AG04450 (cell line): ENCODE data around the gene CAB39L. TPM values are rescaled to one million over a fixed set of nuclear protein-coding genes. Genes with fewer than 3 reads are reported as not detected.
A peak's percentile ranks its signal among the peaks of the same experiment; 100 is the strongest.
"Not testable (repeated sequence)": the region's sequence is repeated elsewhere in the genome, so short reads cannot be mapped to it uniquely, and the experiment has no call there.

Source experiments
- CTCF ChIA-PET: fragments of 300-600, 350-600 bp; formaldehyde crosslinking; extraction: SDS; loops from one replicate; lab custom pipeline; 2022; ENCODE audit warnings: antibody characterized with exemption, inconsistent platforms; lab: Charles Lee
- POLR2A ChIA-PET: fragments of 350-600 bp; formaldehyde crosslinking; extraction: SDS; loops from one replicate; lab custom pipeline; 2021; ENCODE audit warnings: antibody characterized with exemption, inconsistent platforms; lab: Yijun Ruan, JAX
- DNase-seq: peaks from one replicate; pipeline ENCODE4 v3.0.0-alpha.2; 2011; ENCODE audit warnings: low read depth, low spot score
- H3K27ac ChIP-seq: one replicate; pipeline ENCODE4 v1.5.1; 2012; ENCODE audit warnings: low read depth, low read length, control low read depth
- H3K27me3 ChIP-seq: one replicate; pipeline ENCODE4 v1.6.0; 2012; ENCODE audit warnings: low read length; ENCODE audit not compliant: control insufficient read depth, insufficient read depth
- H3K4me3 ChIP-seq: 2 replicates; pipeline ENCODE4 v1.5.1; 2011; ENCODE audit warnings: mild to moderate bottlenecking, low read depth, low read length, control low read depth
- H3K9me3 ChIP-seq: 2 replicates; pipeline ENCODE4 v1.5.1; 2012; ENCODE audit warnings: low read length; ENCODE audit not compliant: control insufficient read depth, insufficient read depth
- CTCF ChIP-seq: IDR thresholded peaks from 2 replicates; pipeline ENCODE4 v1.5.1; 2011; ENCODE audit warnings: low read depth, low read length, control low read depth, inconsistent platforms
- polyA plus RNA-seq: library from polyadenylated mRNA; depleted of rRNA; stranded (reverse); fragments of >200 nt; gene quantifications from 2 replicates; pipeline ENCODE4 v1.2.3, GENCODE V29; 2011

CAB39L gene
- polyA plus RNA-seq, 1 experiment: 26.3 TPM

GRCh38 chr13:49298903-49299605 is 144.8 kb downstream of the CAB39L start:
- ChIA-PET POLR2A (no interaction called here), CTCF (interaction anchor here (0.7 to 1.6 kb wide), 4 partner anchors 8 to 261 kb away, joined by 3 to 7 read pairs (median 4); no protein-coding TSS in a partner anchor)
- Histone ChIP-seq H3K27ac (peak overlapping the region; percentile 11), H3K4me3 (no peak overlapping the region), H3K9me3 (no peaks in the 10 kb centered on the region; the same call in 1 of the 2 replicates), H3K27me3 (no peaks in the 10 kb centered on the region)
- DNase-seq: no peak
- no peak for TF ChIP-seq CTCF

GRCh38 chr13:49298416-49298815 is 145.4 kb downstream of the CAB39L start:
- no peak for DNase-seq
- TF ChIP-seq CTCF: no peak
- H3K27ac ChIP-seq: no peak overlapping the region
- POLR2A ChIA-PET: no interaction called here
- CTCF ChIA-PET: interaction anchor here (0.7 to 1.3 kb wide), 3 partner anchors 8 to 138 kb away, joined by 3 to 7 read pairs (median 3); no protein-coding TSS in a partner anchor
- H3K9me3 ChIP-seq: no peaks in the 10 kb centered on the region; the same call in 1 of the 2 replicates
- H3K4me3 ChIP-seq: no peak overlapping the region
- no peaks in the 10 kb centered on the region for H3K27me3 ChIP-seq

GRCh38 chr13:49297338-49297737 is 146.5 kb downstream of the CAB39L start:
- POLR2A ChIA-PET: no interaction called here
- H3K4me3 ChIP-seq: no peak overlapping the region
- CTCF ChIA-PET: interaction anchor here (0.9 to 1.0 kb wide), 3 partner anchors 11 to 122 kb away, joined by 3 read pairs; no protein-coding TSS in a partner anchor
- no peak overlapping the region for H3K27ac ChIP-seq
- DNase-seq: no peak
- no peaks in the 10 kb centered on the region for H3K27me3 ChIP-seq
- no peak for TF ChIP-seq CTCF
- no peaks in the 10 kb centered on the region for H3K9me3 ChIP-seq

- Histone ChIP-seq H3K9me3 (no peaks in the 10 kb centered on the region), H3K4me3 (no peak overlapping the region), H3K27ac (no peak overlapping the region), H3K27me3 (no peaks in the 10 kb centered on the region)
- CTCF ChIA-PET: interaction anchor here (0.7 to 0.9 kb wide), 3 partner anchors 10 to 197 kb away, joined by 3 read pairs; no protein-coding TSS in a partner anchor
- POLR2A ChIA-PET: no interaction called here
- TF ChIP-seq CTCF: no peak
- DNase-seq: no peak
Observed at GRCh38 chr13:49296659-49297058, 147.2 kb downstream of the CAB39L start.

- DNase-seq: no peak
Observed at GRCh38 chr13:49295244-49295643, 148.6 kb downstream of the CAB39L start.

GRCh38 chr13:49294723-49295122 is 149.1 kb downstream of the CAB39L start:
- ChIA-PET CTCF (interaction anchor here (1.9 to 3.4 kb wide), 2 partner anchors 14 to 142 kb away, joined by 9 to 12 read pairs; no protein-coding TSS in a partner anchor), POLR2A (interaction anchor here (0.6 kb wide), 2 partner anchors 314 to 502 kb away, joined by 3 to 10 read pairs; no protein-coding TSS in a partner anchor)
- not testable (repeated sequence) for DNase-seq, H3K27ac ChIP-seq, H3K27me3 ChIP-seq, H3K9me3 ChIP-seq, H3K4me3 ChIP-seq

More at GRCh38 chr13:49295244-49295643, 148.6 kb downstream of the CAB39L start:
- no peak overlapping the region for H3K4me3 ChIP-seq
- POLR2A ChIA-PET: interaction anchor here (0.6 kb wide), 2 partner anchors 314 to 502 kb away, joined by 3 to 10 read pairs; no protein-coding TSS in a partner anchor
- no peaks in the 10 kb centered on the region for H3K27me3 ChIP-seq
- no peaks in the 10 kb centered on the region for H3K9me3 ChIP-seq
- no peak overlapping the region for H3K27ac ChIP-seq
- CTCF ChIA-PET: interaction anchor here (1.9 to 3.4 kb wide), 2 partner anchors 15 to 141 kb away, joined by 9 to 12 read pairs; no protein-coding TSS in a partner anchor
- TF ChIP-seq CTCF: no peak
